ENCODE measurements around the gene NEU2.

DNA sequence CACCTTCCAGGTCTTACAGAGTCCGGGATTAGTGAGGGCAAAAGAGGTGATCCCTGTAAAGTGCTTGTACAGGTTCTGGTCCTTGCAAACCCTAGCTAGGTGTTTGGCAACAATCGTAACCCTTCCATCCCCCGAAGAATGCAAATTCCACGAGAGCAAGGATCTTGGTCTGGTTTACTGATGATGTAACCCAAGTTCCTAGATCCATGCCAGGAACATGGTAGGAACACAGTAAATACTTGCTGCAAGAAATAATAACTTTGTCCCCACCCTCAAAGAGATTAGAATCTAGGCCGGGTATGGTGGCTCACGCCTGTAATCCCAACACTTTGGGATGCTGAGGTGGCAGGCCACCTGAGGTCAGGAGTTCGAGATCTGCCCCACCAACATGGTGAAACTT is 6.8 kb upstream of the NEU2 start:
- no peak for TF ChIP-seq CTCF (IDR thresholded peaks at IDR 0.05 in 4 of 5, conservative IDR thresholded peaks at IDR 0.05 in 1 of 5)
- TF ChIP-seq POLR2A (IDR thresholded peaks at IDR 0.05), result no peak
